GOT3 (cell line): ENCODE measurements around the gene KRTAP10-3.
"Not testable (repeated sequence)": the region's sequence is repeated elsewhere in the genome, so short reads cannot be mapped to it uniquely, and the experiment has no call there.

Source experiments
- DNase-seq: peaks from one replicate; lab custom pipeline; 2025; ENCODE audit warnings: mixed read lengths; lab: John Stamatoyannopoulos, UW

KRTAP10-3 gene

DNA sequence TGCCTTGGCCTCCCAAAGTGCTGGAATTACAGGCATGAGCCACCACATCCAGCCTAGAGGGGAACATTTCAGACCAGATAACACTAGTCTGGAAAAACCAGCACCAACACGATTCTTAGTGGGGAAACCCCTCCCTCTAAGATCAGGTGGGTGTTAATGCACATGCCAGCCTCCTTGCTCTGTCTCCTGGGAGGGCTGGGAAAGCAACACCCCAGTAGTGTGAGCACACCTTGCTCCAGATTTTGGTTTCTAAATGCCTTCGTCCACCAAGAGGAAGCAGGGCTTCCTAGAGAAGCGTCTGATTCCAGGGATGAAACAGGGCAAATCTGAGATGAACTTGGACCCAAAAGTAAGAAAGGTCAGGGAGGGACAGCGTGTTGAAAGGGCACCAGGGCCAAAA is 12.7 kb upstream of the KRTAP10-3 start:
- DNase-seq: no peak

- DNase-seq: no peak
Observed at GRCh38 chr21:44569861-44570517, 11.4 kb upstream of the KRTAP10-3 start.

GRCh38 chr21:44568667-44569556 is 10.3 kb upstream of the KRTAP10-3 start:
- DNase-seq: no peak

GRCh38 chr21:44568261-44568660 is 9.7 kb upstream of the KRTAP10-3 start:
- DNase-seq: no peak

GRCh38 chr21:44567481-44568171 is 9.0 kb upstream of the KRTAP10-3 start:
- no peak for DNase-seq

DNA sequence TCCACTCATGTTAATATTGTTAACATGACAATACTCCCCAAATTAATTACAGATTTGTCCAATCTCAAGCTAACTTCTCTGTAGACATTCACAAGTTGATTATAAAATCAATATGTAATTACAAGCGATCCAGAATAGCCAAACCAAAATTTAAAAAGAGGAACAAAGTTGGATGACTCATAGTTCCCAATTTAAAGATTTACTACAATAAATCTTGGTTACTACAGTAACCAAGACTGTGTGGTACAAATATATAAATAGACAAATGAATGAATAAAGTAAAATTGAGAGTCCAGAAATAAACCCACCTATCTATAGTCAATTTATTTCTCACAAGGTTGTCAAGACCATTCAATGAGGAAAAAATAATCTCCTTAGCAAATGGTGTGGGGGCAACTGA is 7.8 kb upstream of the KRTAP10-3 start:
- no peak for DNase-seq

- DNase-seq: no peak
Observed at GRCh38 chr21:44564886-44565598, 6.4 kb upstream of the KRTAP10-3 start.

DNA sequence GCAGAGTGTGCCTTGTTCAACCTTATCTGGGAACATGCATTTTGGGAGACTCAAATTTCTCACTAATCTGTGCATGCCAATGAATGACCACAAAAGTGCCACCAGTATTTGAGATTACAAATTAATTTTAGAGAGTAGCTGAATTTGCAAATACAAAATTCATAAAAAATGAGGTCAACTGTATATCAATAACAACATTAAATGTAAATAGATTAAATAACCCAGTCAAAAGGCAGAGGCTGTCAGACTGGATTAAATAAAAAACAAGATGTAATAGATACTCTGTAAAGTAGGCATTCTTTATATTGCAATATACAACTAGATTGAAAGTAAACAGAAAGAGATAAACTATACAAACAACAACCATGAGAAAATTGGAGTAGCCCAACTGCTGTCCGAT is 5.5 kb upstream of the KRTAP10-3 start:
- no peak for DNase-seq

DNA sequence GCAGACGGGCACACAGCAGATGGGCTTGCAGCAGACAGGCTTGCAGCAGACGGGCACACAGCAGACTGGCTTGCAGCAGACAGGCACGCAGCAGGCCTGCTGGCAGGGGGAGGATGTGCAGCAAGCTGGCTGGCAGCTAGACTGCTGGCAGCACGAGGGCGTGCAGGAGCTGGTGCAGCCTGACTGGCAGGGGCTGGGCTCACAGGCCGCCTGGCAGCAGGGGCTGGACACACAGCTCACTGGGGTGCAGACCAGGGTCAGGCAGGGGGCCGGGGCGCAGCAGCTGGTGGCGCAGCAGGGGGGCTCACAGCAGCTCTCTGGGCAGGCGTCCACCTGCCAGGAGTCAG is 293 bp downstream of the KRTAP10-3 start:
- not testable (repeated sequence) for DNase-seq

DNA sequence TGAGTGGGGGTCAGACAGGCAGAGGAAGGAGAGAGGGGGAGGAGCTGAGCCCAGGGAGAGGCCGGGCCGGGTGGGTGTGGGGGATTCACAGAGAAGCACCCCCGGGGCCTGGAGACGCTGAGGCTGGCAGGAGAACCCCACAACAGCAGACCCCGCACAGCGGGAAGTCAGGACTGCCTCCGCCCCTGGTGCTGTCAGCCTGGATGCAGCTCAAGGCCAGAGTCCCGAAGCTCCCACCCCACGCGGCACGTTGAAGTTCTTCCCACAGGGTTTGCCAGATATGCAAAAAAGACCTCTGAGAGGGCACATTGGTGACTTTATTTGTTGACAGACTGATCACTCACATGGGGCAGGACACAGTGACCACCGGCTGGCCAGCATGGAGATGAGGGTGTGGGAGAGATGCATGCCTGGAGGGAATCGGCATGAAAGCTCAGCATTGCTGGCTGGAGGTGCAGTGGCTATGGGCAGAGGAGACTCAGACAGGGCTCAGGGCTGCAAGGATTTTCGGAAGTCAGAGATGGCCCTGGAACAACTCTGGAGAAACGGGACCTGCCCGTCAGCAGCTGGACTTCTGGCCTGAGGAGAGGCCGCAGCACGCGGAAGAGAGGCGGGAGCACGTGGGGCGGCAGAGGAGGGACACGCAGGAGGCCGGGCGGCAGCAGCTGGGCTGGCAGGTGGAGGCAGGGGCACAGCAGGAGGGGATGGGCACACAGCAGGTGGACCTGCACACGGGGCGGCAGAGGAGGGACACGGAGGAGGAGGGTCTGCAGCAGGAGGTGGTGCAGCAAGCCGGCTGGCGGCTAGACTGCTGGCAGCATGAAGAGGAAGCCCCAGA is 885 bp downstream of the KRTAP10-3 start:
- DNase-seq: no peak

DNA sequence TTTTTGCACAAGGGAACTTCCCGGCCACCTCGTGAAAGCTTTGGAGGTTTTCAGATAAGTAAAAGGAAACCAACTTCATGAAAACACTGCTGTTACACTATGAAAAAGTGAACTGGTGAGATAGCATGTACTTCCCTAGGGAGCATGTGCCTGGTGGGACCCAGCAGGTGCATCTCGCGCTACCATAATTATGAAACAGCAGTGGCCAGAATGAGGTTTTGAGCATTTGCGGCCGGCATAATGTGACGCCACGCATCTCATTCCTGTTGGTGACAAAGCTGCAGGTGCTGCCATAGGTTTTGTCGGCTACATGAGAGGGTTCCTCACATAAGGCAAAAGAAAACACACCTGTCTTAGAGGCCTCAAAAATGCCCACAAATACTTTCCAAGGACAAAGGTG is 1.7 kb downstream of the KRTAP10-3 start:
- DNase-seq: no peak

DNA sequence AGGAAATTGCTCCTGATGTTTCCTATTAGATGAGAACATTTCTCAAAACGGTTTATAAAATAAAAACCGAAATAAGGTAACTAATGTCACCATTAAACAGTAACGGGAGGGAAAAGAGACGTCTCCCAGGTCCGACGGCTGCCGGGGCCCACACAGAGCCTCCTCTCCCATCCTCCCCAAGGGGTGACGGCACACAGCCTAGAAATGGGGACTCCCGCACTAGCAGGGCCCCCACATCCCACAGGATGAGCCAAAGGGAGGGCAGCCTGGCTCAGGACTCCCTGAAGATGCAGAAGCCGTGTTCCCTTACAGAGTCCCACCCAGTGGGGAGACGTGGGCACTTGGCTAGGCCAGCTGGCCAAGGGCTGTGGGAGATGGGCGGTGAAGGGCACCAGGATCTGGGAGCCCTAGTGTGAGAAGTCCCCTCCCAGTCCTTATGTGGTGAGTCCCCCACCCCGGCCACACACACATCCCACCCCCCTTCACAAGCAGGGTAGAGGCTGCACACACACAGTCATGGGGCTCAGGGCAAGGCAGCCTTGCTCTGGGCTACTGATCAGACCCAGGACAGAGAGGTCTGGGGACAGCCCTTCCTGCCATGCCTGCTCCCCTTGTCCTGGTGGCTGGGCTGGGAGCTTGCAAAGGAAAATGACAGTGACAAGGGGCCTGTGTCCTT is 3.3 kb downstream of the KRTAP10-3 start:
- DNase-seq: no peak

- DNase-seq: no peak
Observed at GRCh38 chr21:44552681-44553080, 5.9 kb downstream of the KRTAP10-3 start.

DNA sequence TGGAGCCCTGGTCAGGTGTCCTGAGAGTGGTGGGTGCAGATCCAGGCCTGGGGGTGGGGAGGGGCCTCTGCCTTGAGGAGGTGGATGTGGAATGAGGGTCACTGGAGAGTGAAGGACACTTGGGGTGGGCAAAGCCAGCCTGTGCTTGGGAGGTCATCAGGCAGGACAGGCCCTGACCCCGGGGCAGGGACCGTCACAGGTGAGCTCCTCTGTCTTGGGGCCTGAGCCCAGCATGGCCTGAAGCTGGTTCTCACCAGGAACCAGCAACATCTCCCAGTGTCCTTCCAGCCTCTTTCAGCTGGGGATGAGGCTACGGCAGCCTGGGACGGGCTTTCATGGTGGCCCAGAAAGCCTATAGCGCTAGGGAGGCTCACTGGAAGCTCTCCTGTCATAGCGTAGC is 6.5 kb downstream of the KRTAP10-3 start:
- DNase-seq: no peak

DNA sequence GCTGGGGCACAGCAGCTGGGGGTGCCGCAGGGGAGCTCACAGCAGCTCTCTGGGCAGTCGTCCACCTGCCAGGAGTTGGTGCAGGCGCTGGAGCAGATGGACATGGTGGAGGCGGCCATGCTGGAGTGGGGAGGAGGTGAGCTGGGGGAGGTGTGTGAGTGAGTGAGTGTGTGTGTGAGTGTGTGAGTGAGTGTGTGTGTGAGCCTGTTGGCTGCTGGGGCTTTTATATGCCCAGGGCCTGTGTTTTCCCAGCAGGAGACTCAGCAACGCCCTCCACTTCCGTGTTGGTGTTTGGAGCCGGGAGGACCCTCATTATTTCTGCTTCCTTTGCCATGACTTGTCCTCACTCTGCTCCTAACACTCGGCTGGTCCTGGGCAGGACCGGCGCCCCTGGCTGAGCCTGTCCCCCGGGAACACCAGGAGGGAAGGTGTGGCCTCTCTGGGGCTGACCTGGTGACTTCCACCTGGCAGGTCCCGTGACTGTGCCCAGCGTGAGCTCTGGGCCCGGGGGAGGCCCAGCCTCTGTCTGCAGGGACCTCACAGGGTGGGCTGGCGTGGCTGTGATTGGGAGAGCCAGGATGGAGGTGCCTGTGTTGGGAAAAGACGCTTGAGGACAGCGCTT is 7.1 kb downstream of the KRTAP10-3 start, which contains the start of gene KRTAP10-2:
Gene KRTAP10-2, minus strand, starts transcription at position 166 of the 622 bp plus-strand sequence. Its CDS starts 47 bp downstream, at position 119.
- no peak for DNase-seq

GRCh38 chr21:44550807-44551206 is 7.8 kb downstream of the KRTAP10-3 start:
- no peak for DNase-seq

DNA sequence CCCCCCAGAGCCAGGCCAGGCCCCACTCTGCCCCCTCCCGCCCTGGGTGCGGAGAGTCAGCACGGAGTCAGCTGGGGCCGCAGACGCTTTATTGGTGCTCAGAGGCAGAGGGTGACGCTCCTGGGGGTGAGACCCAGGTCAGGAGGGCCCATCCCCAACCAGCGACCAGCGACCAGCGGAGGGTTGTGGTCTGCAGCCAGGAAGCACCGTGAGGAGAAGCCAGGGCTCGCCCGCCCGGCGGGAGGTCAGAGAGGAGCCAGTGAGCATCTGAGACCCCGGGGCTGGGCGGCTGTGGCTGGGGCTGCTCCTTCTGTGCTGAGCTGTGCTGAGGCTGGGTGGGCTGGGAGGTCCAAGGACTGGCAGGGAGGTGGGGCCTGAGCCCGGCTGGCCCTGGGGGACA is 8.3 kb downstream of the KRTAP10-3 start:
- not testable (repeated sequence) for DNase-seq

- no peak for DNase-seq
Observed at GRCh38 chr21:44549525-44550211, 8.9 kb downstream of the KRTAP10-3 start.

DNA sequence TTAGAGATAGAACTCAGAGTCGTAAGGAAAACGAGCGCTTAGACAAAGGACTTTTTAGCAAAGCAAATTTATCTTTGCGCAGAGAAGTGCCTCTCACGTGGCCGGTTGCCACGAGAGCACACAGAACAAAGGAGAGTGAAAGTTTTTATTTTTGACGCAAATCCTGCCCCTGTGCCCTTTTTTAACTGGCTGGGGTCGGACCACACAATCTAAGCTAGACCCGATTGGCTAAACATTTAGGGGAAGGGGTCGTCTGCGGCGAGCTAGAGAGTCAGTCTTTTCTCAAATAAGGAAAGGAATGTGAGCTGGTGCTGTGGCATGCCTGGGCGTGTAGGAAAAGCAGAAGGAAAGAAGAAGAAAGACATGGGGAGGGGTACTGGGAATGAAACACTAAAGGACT is 9.7 kb downstream of the KRTAP10-3 start:
- no peak for DNase-seq

GRCh38 chr21:44548381-44548780 is 10.2 kb downstream of the KRTAP10-3 start:
- no peak for DNase-seq
